ENCODE results near the gene C1QL4. TPM values are rescaled to one million over a fixed set of nuclear protein-coding genes. Genes with fewer than 3 reads are reported as not detected.
"Not testable (repeated sequence)": the region's sequence is repeated elsewhere in the genome, so short reads cannot be mapped to it uniquely, and the experiment has no call there.

C1QL4 gene
- total RNA-seq, 1 donor from 2014 or later: not detected

DNA sequence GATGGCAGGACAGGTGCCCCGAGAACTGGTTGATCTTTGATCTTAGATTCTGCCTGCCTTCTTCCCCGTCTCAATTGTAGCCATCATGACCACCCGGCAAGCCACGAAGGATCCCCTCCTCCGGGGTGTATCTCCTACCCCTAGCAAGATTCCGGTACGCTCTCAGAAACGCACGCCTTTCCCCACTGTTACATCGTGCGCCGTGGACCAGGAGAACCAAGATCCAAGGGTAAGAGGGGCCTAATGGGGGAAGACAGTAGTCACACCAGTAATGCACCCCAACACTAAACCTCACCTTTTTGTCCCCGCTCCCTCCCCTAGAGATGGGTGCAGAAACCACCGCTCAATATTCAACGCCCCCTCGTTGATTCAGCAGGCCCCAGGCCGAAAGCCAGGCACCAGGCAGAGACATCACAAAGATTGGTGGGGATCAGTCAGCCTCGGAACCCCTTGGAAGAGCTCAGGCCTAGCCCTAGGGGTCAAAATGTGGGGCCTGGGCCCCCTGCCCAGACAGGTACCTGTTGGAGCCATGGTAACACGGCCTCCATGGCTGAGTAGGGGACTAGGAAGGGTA, 13.4 kb downstream of the C1QL4 start:
- no peak overlapping the region for H3K27ac Mint-ChIP-seq (ENCODE audit: unreplicated experiment)
- no peaks in the 10 kb centered on the region for H3K36me3 Mint-ChIP-seq (ENCODE audit: unreplicated experiment)
- TF ChIP-seq, protein P1, sequence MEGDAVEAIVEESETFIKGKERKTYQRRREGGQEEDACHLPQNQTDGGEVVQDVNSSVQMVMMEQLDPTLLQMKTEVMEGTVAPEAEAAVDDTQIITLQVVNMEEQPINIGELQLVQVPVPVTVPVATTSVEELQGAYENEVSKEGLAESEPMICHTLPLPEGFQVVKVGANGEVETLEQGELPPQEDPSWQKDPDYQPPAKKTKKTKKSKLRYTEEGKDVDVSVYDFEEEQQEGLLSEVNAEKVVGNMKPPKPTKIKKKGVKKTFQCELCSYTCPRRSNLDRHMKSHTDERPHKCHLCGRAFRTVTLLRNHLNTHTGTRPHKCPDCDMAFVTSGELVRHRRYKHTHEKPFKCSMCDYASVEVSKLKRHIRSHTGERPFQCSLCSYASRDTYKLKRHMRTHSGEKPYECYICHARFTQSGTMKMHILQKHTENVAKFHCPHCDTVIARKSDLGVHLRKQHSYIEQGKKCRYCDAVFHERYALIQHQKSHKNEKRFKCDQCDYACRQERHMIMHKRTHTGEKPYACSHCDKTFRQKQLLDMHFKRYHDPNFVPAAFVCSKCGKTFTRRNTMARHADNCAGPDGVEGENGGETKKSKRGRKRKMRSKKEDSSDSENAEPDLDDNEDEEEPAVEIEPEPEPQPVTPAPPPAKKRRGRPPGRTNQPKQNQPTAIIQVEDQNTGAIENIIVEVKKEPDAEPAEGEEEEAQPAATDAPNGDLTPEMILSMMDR (IDR thresholded peaks at IDR 0.05): no peak
- H3K4me3 Mint-ChIP-seq (ENCODE audit: unreplicated experiment): peak overlapping the region; percentile 99
- H3K9me3 Mint-ChIP-seq (ENCODE audit: unreplicated experiment): no peaks in the 10 kb centered on the region
- no peak for DNase-seq (ENCODE audit: extremely low spot score, unreplicated experiment)
- H3K4me1 Mint-ChIP-seq (ENCODE audit: unreplicated experiment): peaks cover 19% of the 10 kb centered on the region
- no peaks in the 10 kb centered on the region for H3K27me3 Mint-ChIP-seq (ENCODE audit: unreplicated experiment)

DNA sequence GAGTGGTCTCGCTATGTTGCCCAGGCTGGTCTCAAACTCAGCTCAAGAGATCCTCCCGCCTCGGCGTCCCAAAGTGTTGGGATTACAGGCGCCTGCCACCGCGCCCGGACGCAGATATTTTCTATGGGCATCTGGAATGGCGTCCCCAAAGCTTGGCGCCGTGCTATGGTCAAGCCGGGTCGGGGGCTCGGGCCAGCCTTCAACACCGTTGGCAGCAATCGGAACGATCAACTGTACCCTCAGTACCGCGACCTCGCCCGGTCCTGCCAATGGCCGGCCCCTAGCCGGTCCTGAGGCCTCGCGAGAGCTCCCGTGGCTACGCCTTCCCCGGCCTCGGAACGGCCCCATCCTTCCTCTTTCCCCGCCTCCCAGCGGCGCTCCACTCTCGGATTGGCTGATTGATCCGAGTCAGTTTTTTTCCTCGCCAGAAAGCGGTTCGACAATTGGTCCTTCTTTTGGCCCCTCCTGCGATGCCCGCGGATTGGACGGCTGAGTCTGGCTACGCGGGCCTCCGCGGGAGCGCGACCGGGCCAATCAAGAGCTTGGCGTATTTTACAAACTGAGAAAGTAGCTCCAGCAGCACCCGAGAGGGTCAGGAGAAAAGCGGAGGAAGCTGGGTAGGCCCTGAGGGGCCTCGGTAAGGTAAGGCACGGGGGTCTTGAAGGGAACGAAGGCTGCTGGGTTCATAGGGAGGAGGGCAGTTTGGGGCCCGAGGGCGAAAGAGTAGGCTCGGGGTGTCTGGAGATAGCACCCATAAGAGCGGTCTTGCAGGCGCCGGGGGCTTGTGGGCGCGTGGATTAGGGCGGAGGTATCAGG, 14.1 kb downstream of the C1QL4 start, which contains the start of gene TROAP:
TSS of gene TROAP (plus strand) at position 548 of the 816 bp plus-strand sequence. CDS start 354 bp downstream, outside the sequence.
- Mint-ChIP-seq H3K36me3 (ENCODE audit: unreplicated experiment) (no peaks in the 10 kb centered on the region), H3K4me1 (ENCODE audit: unreplicated experiment) (peaks cover 19% of the 10 kb centered on the region), H3K9me3 (ENCODE audit: unreplicated experiment) (no peaks in the 10 kb centered on the region), H3K27me3 (ENCODE audit: unreplicated experiment) (no peaks in the 10 kb centered on the region), H3K27ac (ENCODE audit: unreplicated experiment) (peak within 1 kb of the TSS; percentile 89), H3K4me3 (ENCODE audit: unreplicated experiment) (peak within 1 kb of the TSS; percentile 99)
- peak; percentile 99 for DNase-seq (ENCODE audit: extremely low spot score, unreplicated experiment)
- TF ChIP-seq, protein P1 (IDR thresholded peaks at IDR 0.05): no peak

- Mint-ChIP-seq H3K9me3 (ENCODE audit: unreplicated experiment) (no peaks in the 10 kb centered on the region), H3K4me1 (ENCODE audit: unreplicated experiment) (peaks cover 19% of the 10 kb centered on the region), H3K27ac (ENCODE audit: unreplicated experiment) (peak overlapping the region; percentile 89), H3K4me3 (ENCODE audit: unreplicated experiment) (peak overlapping the region; percentile 99), H3K27me3 (ENCODE audit: unreplicated experiment) (no peaks in the 10 kb centered on the region), H3K36me3 (ENCODE audit: unreplicated experiment) (no peaks in the 10 kb centered on the region)
- TF ChIP-seq, protein P1 (IDR thresholded peaks at IDR 0.05): no peak
- no peak for DNase-seq (ENCODE audit: extremely low spot score, unreplicated experiment)
Observed at GRCh38 chr12:49322367-49322707, 14.7 kb downstream of the C1QL4 start.

GRCh38 chr12:49320411-49321103, 16.4 kb downstream of the C1QL4 start:
- H3K27ac Mint-ChIP-seq (ENCODE audit: unreplicated experiment): peak overlapping the region; percentile 38
- H3K4me3 Mint-ChIP-seq (ENCODE audit: unreplicated experiment): peak overlapping the region; percentile 48
- H3K4me1 Mint-ChIP-seq (ENCODE audit: unreplicated experiment): peaks cover 19% of the 10 kb centered on the region
- not testable (repeated sequence) for H3K9me3 Mint-ChIP-seq (ENCODE audit: unreplicated experiment); H3K36me3 Mint-ChIP-seq (ENCODE audit: unreplicated experiment); DNase-seq (ENCODE audit: extremely low spot score, unreplicated experiment); H3K27me3 Mint-ChIP-seq (ENCODE audit: unreplicated experiment)

DNA sequence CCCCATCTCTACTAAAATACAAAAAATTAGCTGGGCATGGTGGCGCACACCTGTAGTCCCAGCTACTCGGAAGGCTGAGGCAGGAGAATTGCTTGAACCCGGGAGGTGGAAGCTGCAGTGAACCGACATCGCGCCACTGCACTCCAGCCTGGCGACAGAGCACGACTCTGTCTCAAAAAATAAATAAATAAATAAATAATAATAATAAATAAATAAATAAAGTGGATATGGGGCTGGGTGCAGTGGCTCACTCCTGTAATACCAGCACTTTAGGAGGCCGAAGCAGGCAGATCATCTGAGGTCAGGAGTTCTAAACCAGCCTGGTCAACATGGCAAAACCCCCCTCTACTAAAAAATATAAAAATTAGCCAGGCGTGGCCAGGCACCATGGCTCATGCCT, 19.9 kb downstream of the C1QL4 start:
- not testable (repeated sequence) for H3K27ac Mint-ChIP-seq (ENCODE audit: unreplicated experiment); H3K4me3 Mint-ChIP-seq (ENCODE audit: unreplicated experiment); DNase-seq (ENCODE audit: extremely low spot score, unreplicated experiment); H3K36me3 Mint-ChIP-seq (ENCODE audit: unreplicated experiment); H3K4me1 Mint-ChIP-seq (ENCODE audit: unreplicated experiment); H3K27me3 Mint-ChIP-seq (ENCODE audit: unreplicated experiment); H3K9me3 Mint-ChIP-seq (ENCODE audit: unreplicated experiment)

GRCh38 chr12:49314811-49315210, 22.2 kb downstream of the C1QL4 start:
- DNase-seq (ENCODE audit: extremely low spot score, unreplicated experiment): no peak
- H3K27ac Mint-ChIP-seq (ENCODE audit: unreplicated experiment): no peak overlapping the region

GRCh38 chr12:49310451-49311000, 26.5 kb downstream of the C1QL4 start:
- not testable (repeated sequence) for DNase-seq (ENCODE audit: extremely low spot score, unreplicated experiment); H3K27ac Mint-ChIP-seq (ENCODE audit: unreplicated experiment)

More at GRCh38 chr12:49314811-49315210, 22.2 kb downstream of the C1QL4 start:
- Mint-ChIP-seq H3K27me3 (ENCODE audit: unreplicated experiment) (peaks cover 11% of the 10 kb centered on the region), H3K4me1 (ENCODE audit: unreplicated experiment) (no peaks in the 10 kb centered on the region), H3K4me3 (ENCODE audit: unreplicated experiment) (no peak overlapping the region), H3K9me3 (ENCODE audit: unreplicated experiment) (no peaks in the 10 kb centered on the region), H3K36me3 (ENCODE audit: unreplicated experiment) (no peaks in the 10 kb centered on the region)
- TF ChIP-seq, protein P1 (IDR thresholded peaks at IDR 0.05): no peak

More at GRCh38 chr12:49310451-49311000, 26.5 kb downstream of the C1QL4 start:
- not testable (repeated sequence) for H3K4me1 Mint-ChIP-seq (ENCODE audit: unreplicated experiment); H3K4me3 Mint-ChIP-seq (ENCODE audit: unreplicated experiment); H3K9me3 Mint-ChIP-seq (ENCODE audit: unreplicated experiment); H3K36me3 Mint-ChIP-seq (ENCODE audit: unreplicated experiment)
- H3K27me3 Mint-ChIP-seq (ENCODE audit: unreplicated experiment): peaks cover 45% of the 10 kb centered on the region
